ENCODE measurements around the gene CCDC40. TPM values are rescaled to one million over a fixed set of nuclear protein-coding genes. Genes with fewer than 3 reads are reported as not detected.
A peak's percentile ranks its signal among the peaks of the same experiment; 100 is the strongest.

The CCDC40 gene
- total and polyA plus RNA-seq, 2 of the 13 experiments (the other 11 are each of a cell fraction or from before 2014, with no cell fraction given) = 4.1 to 5.5 TPM

DNA sequence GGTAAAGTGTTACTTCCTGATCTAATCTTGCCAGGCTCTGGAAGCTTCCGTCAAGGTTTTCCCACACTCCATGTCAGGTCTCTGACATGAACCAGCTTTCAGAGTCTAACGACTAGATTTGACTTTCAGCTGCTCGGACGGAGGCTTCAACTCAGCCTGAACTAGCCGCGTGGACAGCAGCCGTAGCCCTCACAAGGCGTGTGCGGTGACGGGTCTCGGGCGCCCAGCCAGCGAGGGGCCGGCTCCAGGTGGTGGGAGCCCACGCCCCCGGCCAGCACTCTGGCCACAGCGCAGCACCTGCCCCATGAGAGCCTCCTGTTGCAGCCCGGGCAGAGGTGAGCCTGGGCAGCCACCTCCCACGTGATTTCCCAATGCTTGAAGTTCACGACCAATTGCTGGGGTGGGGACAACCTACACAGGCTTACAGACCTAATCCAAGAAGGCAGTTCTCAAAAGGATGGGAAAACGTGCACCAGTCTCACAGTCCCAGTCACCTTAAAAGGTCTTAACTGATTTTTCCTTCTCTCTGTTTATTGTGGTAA lies 46.3 kb upstream of the CCDC40 start (continued):
- TF ChIP-seq, protein P1, sequence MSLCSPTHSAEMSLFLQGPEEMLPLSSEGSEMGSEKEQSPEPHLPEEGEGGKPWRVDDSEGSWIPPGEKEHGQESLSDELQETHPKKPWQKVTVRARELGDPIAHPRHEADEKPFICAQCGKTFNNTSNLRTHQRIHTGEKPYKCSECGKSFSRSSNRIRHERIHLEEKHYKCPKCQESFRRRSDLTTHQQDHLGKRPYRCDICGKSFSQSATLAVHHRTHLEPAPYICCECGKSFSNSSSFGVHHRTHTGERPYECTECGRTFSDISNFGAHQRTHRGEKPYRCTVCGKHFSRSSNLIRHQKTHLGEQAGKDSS (CRISPR knock-in tag; IDR thresholded peaks at IDR 0.05; ENCODE audit: borderline replicate concordance, low read depth) = peak; percentile 36
- TF ChIP-seq SMAD3 (CRISPR knock-in tag; IDR thresholded peaks at IDR 0.05) (peak; percentile 92), DNMT1 (CRISPR knock-in tag; IDR thresholded peaks at IDR 0.05) (peak; percentile 74; the same call in 1 of the 2 replicates), FOXA1 (IDR thresholded peaks at IDR 0.05) (no peak), FOXA1 (CRISPR knock-in tag; IDR thresholded peaks at IDR 0.05) (no peak), DPF2 (CRISPR knock-in tag; IDR thresholded peaks at IDR 0.05; ENCODE audit: borderline replicate concordance, low read depth) (peak; percentile 58; the same call in 1 of the 2 replicates), HOXA3 (CRISPR knock-in tag; IDR thresholded peaks at IDR 0.05) (peak; percentile 85), TCF7 (IDR thresholded peaks at IDR 0.05; ENCODE audit: low read depth) (peak; percentile 13; the same call in 1 of the 2 replicates), IRF9 (CRISPR knock-in tag; IDR thresholded peaks at IDR 0.05; ENCODE audit: borderline replicate concordance) (0 out of 2 replicates have a peak, but pooled peaks have one; percentile 64), NR0B2 (CRISPR knock-in tag; IDR thresholded peaks at IDR 0.05) (peak; percentile 85), ZBTB25 (CRISPR knock-in tag; IDR thresholded peaks at IDR 0.05) (peak; percentile 87), REPIN1 (CRISPR knock-in tag; IDR thresholded peaks at IDR 0.05; ENCODE audit: borderline replicate concordance, low read depth) (0 out of 2 replicates have a peak, but pooled peaks have one; percentile 26), SNAPC4 (CRISPR knock-in tag; IDR thresholded peaks at IDR 0.05) (no peak), ZNF614 (CRISPR knock-in tag; IDR thresholded peaks at IDR 0.05; ENCODE audit: borderline replicate concordance) (peak; percentile 64; the same call in 1 of the 2 replicates)
- TF ChIP-seq, protein P2, sequence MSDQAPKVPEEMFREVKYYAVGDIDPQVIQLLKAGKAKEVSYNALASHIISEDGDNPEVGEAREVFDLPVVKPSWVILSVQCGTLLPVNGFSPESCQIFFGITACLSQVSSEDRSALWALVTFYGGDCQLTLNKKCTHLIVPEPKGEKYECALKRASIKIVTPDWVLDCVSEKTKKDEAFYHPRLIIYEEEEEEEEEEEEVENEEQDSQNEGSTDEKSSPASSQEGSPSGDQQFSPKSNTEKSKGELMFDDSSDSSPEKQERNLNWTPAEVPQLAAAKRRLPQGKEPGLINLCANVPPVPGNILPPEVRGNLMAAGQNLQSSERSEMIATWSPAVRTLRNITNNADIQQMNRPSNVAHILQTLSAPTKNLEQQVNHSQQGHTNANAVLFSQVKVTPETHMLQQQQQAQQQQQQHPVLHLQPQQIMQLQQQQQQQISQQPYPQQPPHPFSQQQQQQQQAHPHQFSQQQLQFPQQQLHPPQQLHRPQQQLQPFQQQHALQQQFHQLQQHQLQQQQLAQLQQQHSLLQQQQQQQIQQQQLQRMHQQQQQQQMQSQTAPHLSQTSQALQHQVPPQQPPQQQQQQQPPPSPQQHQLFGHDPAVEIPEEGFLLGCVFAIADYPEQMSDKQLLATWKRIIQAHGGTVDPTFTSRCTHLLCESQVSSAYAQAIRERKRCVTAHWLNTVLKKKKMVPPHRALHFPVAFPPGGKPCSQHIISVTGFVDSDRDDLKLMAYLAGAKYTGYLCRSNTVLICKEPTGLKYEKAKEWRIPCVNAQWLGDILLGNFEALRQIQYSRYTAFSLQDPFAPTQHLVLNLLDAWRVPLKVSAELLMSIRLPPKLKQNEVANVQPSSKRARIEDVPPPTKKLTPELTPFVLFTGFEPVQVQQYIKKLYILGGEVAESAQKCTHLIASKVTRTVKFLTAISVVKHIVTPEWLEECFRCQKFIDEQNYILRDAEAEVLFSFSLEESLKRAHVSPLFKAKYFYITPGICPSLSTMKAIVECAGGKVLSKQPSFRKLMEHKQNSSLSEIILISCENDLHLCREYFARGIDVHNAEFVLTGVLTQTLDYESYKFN (CRISPR knock-in tag; conservative IDR thresholded peaks at IDR 0.05) = peak; percentile 61
